Stimulated activated CD8-positive, alpha-beta memory T cell treated with anti-CD3 and anti-CD28 coated beads, Interleukin-7, amount 100 ng/mL, for 48 hours (primary cell): Measurements from ENCODE around the gene SORT1.
A peak's percentile ranks its signal among the peaks of the same experiment; 100 is the strongest.
"Not testable (repeated sequence)": the region's sequence is repeated elsewhere in the genome, so short reads cannot be mapped to it uniquely, and the experiment has no call there.

Source experiments
- DNase-seq, 2 donors: peaks; one replicate each; pipeline ENCODE4 v3.0.0-alpha.2; 2020; ENCODE audit warnings: low read depth in 1 of 2; ENCODE audit errors: extremely low read depth in 1 of 2

SORT1 gene

DNA sequence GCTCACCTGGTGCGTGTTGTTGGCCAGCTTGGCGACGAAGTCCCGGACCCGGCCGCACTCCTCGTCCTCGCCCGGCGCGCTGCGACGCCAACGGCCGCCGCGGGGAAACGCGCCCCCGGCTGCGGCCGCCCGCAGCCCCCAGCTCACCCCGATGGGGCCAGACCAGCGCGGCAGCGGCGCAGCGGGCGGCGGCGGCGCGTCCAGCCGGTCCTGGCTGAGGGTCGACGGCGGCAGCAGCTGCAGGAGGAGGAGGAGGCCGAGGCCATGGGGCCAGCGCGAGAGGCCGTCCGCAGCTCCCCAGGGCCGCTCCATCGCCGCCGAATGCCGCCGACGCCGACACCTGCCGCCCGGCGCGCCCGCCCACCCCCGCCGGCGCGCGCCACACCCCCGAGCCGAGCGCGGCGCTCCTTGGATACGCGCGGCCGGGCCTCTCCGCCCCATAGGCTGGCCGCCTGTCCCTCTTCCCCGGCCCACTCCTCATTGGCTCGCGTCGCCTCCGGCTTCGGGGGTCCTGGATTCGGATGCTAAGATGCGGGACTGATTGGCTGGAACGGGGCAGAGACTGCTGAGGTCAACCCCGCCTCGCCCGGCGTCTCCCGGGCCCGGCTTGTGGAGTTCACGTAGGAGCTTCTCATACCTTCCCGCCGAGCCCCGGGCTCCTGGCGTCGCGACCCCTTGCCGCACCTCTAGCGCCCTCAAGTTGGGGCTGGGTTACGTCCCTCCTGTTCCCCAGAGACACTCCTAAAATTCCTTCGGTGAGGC lies at the start of gene SORT1:
Gene SORT1, minus strand, starts transcription at position 338 of the 762 bp plus-strand sequence. Its CDS starts 26 bp downstream, at position 312.
- DNase-seq, result peak; percentile 57 to 58

DNA sequence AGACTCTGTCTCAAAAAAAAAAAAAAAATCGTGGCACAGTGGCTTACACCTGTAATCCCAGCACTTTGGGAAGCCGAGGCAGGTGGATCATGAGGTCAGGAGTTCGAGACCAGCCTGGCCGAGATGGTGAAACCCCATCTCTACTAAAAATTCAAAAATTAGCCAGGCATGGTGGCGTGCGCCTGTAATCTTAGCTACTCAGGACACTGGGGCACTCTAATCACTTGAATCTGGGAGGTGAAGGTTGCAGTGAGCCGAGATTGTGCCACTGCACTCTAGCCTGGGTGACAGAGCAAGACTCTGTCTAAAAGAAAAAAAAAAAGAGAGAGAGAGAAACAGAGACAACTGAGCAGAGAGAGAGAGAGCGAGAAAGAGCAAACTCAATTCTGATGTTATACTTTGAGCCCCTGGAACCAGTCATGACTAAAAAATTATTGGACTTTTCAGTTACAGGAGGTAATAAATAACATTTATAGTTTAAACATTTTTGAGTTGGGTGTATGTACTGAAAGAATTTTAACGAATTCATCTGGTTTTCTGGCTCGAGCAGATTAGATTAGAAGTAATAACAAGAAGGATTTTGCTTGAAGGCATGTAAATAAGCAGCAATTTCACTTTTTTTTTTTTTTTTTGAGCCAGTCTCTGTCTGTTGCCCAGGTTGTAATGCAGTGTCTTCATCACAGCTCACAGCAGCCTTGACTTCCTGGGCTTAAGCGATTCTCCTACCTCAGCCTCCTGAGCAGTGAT lies 48.4 kb upstream of the SORT1 start:
- not testable (repeated sequence) for DNase-seq

DNA sequence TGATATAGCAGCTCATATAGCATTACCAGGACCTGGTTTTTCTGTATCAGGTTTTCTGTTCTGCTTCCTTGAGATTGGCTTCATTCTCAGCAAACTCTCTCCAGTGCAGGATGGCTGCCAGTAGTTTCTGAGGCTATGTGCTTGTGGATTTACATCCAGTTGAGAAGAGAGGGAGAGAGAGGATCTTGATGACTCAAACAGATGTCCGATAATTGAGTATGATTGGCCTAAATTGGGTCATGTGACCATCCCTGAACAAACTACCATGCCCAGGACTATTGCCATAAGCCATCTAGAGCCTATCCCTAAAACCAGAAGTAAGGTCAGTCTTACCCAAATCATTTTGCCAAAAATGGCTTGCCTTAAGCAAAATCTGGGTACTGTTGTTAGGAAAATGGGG lies 46.6 kb upstream of the SORT1 start:
- DNase-seq, result no peak

DNA sequence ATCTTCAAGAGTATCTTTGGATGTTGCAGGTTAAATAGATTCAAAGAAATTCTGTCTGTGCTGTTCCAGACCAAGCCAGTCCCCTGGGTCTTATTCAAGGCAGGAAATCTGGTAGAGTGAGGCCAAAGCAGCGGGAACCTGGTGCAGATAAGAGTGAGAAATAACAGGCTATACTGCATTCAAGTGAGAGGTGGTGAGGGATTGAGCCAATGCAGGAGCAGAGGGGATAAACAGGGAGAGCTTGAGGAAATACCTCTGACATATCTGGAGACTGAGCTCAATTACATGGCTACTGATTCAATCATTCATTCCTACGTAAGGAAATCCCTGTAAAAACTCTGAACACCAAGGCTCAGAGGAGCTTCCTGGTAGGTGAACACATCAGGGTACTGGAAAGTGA lies 45.8 kb upstream of the SORT1 start:
- no peak for DNase-seq

DNA sequence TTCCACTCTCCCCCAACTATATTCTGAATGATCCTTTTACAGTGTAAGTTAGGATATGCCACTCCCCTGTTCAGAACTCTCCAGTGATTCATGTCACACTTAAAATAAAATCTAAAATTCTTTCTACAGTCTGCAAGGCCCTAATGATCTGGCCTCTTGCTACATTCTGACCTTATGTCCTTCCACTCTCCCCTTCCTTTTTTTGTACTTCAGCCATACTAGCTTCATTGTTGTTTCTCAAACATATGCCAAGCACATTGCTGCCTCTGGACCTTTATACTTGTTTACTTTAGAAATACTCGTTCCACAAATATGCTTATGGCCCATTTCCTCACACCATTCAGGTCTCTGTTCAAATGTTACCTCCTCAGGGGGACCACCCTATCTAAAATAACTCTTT lies 43.4 kb upstream of the SORT1 start:
- DNase-seq, result no peak

DNA sequence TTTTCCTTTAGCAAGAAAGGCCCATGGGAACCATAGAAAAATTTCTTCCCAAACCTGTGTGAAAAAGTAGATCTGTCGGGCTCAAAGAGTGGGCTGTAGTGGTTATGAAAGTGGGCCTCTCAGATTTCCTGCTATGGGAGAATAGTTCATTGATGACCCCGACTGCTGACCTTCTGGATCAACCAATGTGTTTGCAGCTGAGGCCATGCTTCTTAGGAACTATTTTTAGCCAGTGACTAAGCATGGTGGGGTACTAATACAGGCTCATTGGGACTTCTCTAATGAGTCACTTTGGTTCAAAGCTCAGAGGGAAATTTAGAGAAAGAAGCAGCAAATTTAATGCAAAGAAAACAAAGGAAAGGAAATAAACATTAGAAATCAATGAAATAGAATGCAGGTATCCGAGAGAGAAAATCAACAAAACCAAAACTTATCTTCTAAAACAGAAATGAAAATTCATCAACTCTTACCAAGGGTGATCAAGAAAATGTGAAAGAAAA lies 41.1 kb upstream of the SORT1 start:
- DNase-seq, result no peak

DNA sequence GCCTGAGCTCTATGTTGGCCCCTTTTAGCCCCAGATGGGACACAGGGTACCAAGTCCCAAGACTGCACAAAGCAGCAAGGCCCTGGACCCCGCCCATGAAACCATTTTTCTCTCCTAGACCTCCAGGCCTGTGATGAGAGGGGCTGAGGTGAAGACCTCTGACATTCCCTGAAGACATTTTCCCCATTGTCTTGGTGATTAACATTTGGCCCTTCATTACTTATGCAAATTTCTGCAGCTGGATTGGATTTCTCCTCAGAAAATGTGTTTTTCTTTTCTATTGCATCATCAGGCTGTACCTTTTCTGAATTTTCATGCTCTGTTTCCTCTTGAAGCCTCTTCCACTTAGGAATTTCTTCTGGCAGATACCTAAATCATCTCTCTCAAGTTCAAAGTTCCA lies 36.8 kb upstream of the SORT1 start:
- DNase-seq, result no peak

DNA sequence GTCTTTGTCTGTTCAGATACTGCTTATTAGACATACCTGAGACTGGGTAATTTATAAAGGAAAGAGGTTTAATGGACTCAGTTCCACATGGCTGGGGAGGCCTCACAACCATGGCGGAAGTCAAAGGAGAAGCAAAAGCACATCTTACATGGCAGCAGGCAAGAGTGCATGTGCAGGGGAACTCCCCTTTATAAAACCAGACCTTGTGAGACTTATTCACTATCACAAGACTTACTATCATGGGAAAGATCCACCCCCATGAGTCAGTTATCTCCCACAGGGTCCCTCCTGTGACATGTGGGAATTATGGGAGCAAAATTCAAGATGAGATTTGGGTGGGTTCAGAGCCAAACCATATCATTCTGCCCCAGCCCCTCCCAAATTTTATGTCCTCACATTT lies 35.6 kb upstream of the SORT1 start:
- no peak for DNase-seq

DNA sequence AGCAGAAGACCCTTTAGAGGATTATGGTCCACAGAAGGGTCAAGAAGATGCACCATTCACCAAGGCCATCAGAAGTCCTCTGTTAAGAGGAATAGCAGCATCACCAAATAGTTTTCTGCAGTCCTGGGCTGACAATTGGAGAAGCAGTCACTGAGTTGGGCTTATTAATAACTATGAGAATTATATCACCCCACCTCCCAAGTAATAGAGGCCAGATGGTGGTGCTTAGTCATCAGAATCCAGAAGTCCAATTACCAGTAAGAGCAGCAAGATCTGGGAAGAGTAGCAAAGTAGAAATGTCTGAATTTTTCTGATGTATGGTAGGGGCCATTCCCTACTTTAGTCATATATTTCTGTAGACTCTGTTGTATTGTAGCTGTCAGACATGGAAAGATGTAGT lies 34.6 kb upstream of the SORT1 start:
- no peak for DNase-seq

DNA sequence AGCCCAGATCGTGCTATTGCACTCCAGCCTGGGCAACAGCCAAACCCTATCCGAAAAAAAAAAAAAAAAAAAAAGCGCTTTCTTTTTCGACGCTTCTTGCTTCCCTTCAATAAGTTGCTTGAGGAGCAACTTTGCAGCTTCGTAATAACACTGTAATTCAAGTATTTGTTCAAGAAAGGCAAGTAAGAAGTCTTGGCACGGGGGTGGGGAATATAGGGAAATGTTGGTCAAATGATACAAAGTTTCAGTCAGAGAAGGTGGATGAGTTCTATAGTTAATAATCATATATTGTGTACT lies 29.4 kb upstream of the SORT1 start:
- no peak for DNase-seq

DNA sequence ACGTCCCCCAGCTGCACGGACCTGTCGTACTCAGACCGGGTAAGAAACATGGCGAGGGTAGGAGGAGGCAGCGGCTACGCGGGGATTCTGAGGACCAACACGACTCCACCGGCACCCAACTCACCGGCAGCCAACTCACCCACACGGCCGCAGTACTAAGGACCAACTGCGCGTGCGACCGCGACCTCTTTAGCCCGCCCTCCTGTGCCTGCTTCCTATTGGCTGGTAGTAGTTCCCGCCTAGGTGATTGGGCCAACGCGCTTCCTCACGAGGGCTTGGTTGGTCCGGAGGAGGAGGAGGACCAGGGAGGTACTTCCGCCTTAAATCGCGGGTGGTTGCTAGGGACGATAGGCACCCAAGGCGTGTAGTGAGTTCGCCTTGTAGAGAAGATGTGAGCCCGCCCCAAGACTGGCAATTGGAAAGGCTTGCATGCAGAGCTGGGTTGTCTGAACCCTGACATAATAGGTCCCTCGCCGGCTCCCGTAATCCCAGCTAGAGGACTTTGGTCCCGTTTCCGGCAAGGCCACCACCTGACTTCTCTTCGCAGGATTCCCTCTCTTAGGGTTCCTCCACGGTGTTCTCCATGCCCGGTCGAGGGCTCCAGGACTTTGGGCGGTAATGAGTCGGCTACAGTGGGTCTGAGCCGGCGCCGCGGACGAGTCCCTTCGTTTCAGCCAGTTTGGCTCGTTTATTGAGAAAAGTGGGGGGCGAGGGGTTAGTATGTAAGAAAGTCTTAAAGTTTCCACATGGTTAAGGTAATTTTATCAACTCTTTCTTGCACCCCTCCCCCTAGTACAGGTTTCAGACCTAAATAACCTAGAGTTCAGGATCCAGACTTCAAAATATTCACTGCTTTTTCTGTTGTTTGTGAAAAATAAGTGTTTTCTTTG lies 28.8 kb upstream of the SORT1 start, which contains the start of gene PSMA5:
Gene PSMA5, minus strand, starts transcription at position 168 of the 890 bp plus-strand sequence. Its CDS starts 118 bp downstream, at position 50.
- DNase-seq, result peak; percentile 90 to 97

DNA sequence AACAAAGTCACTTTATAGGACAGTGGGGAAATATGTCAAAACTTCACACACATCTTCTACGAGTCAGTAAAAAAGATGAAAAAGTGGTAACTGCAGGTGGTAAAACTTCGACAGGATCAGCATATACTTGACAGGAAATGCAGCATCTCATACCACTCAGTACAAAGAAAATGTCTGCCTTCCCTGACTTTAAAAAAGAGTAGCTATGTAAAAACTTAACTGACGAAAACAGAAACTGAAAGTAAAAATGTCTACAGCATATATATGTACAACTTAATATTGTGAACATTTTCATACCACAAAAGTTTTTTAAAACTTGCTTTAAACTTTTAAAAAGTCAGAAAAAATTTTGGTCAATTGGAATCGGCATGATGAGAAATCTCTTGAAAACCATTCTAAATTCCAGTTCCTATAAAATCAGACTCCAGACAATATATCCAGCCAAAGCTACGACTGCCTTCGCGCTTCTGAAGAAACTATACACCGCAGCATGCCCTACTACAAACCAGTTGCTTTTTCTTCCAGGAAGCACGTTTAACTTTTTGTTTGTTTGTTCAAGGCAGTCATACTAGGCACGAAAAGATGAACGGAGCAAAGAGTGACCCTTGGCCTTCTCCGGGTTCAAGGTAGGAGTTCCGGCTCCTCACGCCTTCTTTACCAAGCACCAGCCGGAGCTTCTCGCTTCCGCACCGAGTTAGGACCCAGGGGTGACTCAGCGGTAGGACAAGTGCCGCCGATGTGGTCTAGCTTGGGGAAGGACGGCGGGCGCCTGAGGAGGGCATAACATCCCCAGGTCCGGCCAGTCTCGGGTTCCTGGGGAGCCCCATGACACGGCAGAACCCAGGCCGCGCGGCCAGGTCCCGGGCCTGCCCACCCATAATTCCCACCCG lies 27.9 kb upstream of the SORT1 start:
- peak; percentile 48 to 63 for DNase-seq

DNA sequence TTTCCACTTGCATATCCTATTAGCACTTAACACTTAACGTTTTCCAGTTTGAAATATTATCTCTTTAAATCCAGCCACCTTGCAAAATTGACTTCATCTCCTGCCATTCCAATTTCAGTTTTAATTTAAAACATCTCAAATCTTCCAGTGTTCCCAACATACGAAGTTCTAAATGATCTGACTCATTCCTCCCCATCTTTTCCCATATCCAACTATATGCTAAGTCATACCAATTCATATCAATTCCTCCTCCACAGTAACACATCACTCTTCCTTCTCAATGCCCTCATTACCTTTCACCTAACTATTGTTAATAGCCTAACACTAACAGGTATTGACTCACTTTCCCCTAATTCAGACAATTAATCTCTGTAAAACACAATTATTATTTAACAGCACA lies 25.8 kb upstream of the SORT1 start:
- DNase-seq, result no peak

DNA sequence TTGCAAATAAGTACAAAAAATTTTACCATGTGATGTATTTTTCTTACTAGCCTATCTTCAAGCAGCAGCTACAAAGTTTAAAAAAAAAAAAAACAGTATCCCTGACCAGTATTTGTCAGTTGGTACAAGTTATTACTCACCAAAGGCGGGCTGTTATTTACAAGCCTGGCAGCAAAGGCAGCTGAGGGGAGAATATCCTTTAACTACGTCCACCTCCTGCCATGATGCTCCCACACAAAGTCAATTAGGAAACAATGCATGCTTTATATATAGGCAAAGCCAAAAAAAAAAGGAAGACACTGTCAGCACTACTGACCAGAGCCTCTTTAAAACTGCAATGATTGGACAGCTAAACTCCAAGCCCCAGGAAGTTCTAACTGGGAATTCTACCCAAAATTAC lies 14.8 kb upstream of the SORT1 start:
- DNase-seq, result no peak

DNA sequence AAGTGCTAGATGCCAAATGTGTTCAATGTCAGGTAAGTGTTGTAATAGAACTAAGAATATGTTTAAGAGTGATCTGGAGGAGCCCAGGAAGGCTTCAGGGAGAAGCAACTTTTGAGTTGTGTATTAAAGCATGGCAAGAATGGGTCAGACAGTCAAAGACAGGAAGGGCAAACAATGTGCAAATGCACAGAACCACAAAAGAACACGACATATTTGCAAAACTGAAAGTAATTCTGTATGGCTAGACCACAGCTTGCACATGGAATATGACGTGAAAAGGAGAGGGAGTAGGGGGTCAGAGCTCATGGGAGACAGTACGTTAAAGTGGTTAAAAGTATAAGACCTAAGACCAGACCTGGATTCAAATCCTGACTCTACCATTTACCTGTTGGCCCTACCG lies 7.1 kb upstream of the SORT1 start:
- DNase-seq, result no peak

DNA sequence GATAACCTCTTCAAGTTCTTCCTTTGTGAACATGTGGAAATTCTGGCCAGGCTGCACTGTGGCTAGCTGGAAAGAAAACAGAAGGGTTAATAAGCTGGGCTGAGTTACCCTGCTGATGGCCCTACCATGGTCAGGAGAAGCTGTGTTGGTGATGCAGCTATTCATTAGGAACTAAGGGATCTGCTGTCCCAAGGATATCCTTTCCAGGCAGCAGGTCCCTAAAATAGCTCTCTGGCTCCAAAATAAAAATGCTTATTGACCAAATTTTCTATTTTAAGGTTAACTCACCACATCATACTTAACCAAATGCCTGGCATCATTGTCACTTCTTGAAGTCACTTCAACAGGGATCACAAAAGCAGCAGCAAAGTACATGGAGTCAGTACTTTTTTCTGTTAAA lies 4.3 kb upstream of the SORT1 start:
- DNase-seq, result no peak

DNA sequence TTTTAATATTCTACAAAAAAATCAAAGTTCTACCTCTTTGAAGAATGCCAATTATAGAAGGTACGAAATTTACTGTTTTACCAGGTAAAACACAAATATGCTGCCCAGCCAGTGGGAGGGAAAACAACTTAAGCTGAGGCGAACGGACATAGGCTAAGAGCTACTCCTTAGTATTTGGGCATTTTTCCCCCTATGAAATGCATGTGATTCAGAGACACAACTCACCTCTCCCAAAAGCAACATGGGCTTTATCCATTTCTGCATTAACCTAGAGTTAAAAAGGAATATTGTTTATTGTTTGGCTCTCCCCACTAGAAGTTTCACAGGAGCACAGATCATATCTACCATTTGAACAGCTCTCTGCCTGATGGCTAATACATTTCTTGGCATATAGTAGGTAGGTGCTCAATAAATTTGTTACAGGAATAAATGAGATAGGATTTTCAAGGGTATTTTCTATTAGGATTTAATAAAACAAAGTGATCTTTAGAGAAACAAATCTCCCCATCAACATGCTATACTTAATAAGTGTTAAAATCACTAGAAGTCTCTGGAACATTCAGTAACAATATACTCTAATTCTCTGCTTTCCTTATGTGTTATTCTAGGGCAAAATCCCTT lies 2.4 kb upstream of the SORT1 start:
- DNase-seq, result no peak

DNA sequence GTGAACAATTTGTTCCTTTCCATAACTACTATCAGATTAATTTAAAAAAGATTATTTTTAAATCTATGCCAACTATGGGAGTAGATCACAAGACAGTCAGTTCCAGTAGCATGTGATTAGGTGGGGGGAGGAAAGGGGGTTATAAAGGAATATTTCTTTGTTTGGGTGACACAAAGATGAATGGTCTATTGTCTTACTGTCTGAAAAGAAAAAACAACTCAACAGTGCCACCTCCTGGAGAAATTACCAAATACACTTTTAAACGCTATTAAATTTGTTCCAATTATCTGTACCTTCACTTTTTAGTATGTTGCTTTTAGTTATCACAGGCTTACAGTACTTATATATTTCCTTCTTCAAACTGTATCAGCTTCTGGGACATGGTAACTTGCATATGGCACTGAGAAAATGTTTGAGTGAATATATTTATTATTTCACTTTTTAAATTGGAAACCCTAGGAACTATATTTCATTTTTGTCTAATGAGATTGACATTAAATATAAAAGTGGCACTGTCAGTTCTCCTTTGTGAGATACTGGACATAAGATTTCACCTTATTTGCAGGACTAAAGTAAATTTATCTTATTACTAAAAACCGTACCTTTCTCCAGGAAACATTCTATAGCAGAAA lies 1.7 kb upstream of the SORT1 start:
- DNase-seq, result no peak
